NCI-H446 treated with DMSO at 0.1 percent for 48 hours (cell line): Measurements from ENCODE around the gene ZNF205.

Experiments
- DNase-seq: peaks from one replicate; lab custom pipeline; 2025; lab: John Stamatoyannopoulos, UW

Gene ZNF205

DNA sequence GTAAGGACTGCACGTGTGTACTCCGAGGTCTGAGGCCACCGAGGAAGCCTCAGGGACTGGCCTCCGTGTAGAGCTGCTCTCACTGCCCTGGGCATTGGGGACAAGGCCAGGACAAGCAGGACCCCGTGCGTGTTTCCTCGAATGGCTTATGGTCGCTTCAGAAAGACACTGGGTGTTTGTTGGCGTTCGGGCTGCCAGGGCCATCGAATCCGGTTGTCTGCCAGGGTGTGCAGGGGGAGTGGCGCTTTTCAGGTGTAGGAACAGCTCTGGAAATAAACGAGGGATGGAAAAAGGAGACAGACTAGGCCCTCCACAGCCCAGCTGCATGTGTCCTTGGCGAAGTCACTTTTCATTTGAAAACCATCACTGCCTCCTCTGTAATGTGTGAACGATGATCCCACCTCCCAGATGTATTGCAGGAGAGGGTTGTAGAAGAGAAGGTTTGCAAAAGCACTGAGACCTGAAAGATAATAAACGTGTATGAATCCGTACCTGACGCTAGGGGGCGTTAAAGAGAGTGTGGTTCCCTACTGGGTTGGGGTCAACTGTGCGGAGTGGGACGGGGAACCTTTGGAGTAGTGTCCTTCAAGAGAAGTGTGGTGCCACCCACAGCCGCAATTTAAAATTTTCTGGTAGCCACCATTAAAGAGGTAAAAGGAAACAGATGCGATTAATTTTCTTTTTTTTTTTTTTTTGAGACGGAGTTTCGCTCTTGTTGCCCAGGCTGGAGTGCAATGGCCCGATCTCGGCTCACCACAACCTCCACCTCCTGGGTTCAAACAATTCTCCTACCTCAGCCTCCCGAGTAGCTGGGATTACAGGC is 11.2 kb upstream of the ZNF205 start:
- no peak for DNase-seq

- DNase-seq: no peak
These were observed 10.4 kb upstream of the ZNF205 start for GRCh38 chr16:3101841-3102470.

DNA sequence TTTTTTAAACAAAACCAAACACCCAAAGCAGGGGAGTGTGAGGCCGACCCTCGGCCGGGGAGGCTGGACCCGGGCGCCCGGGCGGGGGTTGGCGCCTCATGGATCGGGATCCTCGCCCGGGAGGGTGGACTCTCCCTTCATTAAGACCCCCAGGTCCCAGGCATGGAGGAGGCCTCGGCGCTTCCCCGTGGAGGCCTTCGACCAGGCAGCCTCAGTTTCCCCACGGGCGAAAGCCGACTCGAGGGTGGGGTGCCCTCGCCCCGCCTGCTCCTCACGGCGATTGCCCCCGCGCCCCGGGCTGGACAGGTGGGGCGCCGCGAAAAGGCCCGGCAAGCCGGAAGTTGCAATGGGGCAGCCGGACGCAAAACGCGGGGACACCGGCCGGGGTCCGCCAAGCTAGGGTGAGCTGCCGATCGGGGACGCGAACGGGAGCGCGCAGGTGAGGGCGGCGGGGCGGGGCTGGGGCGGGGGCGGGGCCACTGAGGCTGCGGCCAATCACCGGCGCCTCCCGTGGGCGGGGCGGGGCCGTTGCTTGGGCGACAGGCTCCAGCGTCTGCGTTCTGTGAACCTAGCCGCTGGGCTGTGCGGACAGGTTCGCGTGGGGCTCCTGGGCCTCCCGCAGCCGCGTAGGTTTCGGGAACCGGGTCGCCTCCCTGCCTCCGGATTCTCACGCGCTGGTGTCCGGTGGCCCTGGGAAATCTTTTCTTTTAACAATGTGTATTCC is 6.0 kb upstream of the ZNF205 start:
- DNase-seq: peak; percentile 80

DNA sequence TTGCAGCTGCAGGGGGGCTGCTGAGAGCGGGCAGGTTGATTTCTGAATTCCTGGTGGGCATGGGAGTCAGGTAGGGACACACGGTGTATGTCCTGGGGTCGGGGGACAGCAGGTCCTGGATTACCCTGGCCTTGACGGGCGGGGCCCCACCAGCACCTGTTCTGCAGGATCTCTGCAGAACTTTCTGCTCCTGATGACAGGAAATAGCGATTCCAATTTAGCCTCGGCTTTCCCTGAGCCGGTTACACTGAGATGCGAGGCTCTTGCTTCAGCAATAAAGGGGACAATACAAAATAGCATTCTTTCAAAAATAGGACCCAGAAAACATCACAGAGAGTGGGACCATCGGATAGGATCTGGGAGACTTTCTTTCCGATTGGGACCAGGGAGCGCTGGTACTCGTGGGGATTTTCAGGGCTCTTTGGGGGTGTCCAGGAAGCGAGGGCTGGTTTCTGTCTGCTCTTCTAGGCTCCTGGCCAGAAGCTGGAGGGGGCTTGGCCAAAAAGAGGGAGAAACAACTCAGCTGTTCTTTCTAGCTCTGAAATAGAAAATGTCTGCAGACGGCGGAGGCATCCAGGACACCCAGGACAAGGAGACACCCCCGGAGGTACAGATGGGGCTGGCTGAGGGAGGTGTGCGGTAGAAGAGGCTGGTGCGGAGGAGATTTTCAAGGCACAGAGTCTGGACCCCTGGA is 642 bp downstream of the ZNF205 start:
- no peak for DNase-seq

DNA sequence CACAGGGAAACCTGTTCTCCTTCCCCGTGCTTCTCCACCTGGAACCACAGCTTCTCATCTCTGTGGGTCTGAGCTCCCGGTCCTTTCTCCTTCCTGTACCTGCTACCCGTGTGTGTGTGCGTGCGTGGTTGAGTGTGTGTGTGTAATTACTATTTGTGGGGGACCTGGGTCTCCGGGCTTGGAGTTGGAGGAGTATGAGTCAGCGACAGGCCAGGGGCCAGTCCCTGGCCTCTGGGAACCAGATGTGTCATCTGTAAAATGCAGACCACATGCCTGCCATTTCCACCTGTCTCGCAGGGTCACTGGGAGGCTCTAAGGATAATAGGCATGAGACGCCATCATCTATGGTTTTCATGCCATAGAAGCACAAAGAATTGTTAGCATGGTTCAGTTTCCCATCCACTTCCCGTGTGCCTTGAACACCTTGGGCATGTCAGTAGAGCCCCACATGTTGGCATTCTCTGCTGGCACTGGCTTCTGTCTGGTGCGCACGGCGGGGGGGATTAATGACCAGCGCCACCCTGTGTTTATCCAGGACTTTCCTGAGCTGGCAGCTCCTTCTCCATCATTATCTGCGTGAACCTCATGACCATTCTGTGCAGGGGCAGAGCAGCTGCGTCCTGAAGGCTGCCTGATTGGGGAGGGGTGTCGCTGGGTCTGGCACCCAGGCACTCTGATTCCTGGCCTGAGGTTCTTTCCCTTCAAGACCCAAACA is 1.5 kb downstream of the ZNF205 start:
- DNase-seq: no peak

DNA sequence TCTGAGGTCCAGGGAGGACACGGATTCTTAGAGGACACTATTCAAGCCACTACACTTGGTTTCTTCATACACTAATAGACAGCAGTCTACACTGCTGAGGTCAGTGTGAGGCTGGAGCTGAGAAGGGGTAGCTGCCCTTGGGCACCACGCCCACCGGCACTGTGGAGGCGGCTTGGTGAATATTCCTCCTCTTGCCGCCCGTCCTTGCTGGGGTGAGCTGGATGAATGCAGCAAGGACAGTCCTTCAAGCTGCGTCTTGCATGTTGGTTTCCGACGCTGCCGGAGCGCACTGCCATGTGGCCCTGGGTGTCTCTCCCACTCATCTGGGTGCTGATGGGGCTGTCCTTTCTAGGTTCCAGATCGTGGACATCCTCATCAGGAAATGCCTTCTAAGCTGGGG is 2.6 kb downstream of the ZNF205 start:
- no peak for DNase-seq

- DNase-seq: no peak
These were observed 3.2 kb downstream of the ZNF205 start for GRCh38 chr16:3115561-3115960.

DNA sequence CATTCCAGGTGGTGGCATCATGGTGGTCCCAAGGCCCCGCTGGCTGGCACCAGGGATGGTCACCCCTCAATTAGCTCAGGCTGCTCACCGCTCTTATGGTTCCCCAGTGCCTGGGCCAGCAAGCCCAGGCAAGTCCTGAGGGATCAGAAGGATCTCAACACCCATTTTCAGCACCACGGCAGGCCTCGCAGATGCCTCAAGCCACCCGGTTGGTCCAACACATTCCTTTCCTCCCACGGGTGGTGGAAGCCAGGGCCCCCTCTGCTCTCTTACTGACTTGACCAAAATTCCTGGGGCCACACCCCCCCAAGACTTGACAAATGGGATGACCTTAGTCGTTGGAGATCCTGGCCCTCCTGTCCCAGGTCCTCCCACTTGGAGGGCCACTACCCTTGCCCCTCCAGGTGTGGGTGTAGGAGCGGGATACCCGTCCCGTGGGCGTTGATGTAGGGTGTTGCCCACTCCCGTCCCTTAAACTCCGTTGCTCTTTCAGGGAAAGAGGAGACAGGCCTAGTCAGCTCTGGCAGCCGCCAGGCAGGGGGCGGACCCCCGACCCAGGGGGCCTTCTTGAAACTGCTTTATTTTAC is 5.9 kb downstream of the ZNF205 start:
- DNase-seq: no peak

- no peak for DNase-seq
These were observed 6.5 kb downstream of the ZNF205 start for GRCh38 chr16:3118846-3119245.

GRCh38 chr16:3119286-3119685 is 6.9 kb downstream of the ZNF205 start:
- no peak for DNase-seq

- no peak for DNase-seq
These were observed 7.5 kb downstream of the ZNF205 start for GRCh38 chr16:3119701-3120408.

GRCh38 chr16:3120435-3120834 is 8.0 kb downstream of the ZNF205 start:
- DNase-seq: no peak

DNA sequence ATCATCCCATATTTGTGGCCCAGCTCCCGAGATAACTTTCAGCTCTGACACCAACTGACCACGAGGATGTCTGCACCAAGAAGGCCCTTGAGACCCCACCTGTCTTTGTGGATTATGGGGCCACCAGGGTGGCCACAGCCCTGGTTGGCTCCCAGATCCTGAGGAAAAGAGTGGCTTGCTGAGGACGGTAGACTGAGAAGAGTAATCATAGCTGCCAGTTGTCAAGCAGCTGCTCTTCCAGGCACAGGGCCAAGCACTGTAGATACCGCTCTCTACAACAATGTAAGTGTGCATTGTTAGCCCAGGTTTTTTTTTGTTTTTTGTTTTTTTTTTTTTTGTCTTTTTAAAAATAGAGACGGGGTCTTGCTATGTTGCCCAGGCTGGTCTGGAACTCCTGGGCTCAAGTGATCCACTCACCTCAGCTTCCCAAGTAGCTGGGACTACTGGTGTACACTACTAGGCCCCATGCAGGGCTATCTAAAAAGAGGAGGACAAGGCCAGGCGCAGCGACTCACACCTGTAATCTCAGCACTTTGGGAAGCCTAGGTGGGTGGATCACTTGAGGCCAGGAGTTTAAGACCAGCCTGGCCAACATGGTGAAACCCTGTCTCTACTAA is 9.6 kb downstream of the ZNF205 start:
- no peak for DNase-seq

GRCh38 chr16:3122926-3123570 is 10.7 kb downstream of the ZNF205 start:
- no peak for DNase-seq

- peak; percentile 86 for DNase-seq
These were observed 11.8 kb downstream of the ZNF205 start for GRCh38 chr16:3123986-3124886.

DNA sequence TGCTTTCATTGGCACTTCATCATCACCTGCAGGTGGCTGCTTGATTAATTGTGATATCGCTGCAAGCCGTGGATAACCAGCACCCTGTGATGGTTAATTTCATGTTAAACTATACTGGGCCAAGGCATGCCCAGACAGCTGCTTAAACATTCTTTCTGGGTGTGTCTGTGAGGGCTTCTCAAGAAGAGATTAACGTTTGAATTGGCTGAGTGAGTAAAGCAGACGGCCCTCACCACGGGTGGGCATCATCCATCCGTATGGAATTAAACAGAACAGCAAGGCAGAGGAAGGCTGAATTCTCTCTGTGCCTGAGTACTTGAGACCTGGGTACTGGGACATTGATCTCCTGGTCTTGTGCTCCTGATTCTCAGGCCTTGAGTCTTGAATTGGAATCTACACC is 15.4 kb downstream of the ZNF205 start:
- DNase-seq: peak; percentile 40

- DNase-seq: peak; percentile 71
These were observed 17.0 kb downstream of the ZNF205 start for GRCh38 chr16:3129137-3130131.
